ENCODE measurements around the gene CADM4.

DNA sequence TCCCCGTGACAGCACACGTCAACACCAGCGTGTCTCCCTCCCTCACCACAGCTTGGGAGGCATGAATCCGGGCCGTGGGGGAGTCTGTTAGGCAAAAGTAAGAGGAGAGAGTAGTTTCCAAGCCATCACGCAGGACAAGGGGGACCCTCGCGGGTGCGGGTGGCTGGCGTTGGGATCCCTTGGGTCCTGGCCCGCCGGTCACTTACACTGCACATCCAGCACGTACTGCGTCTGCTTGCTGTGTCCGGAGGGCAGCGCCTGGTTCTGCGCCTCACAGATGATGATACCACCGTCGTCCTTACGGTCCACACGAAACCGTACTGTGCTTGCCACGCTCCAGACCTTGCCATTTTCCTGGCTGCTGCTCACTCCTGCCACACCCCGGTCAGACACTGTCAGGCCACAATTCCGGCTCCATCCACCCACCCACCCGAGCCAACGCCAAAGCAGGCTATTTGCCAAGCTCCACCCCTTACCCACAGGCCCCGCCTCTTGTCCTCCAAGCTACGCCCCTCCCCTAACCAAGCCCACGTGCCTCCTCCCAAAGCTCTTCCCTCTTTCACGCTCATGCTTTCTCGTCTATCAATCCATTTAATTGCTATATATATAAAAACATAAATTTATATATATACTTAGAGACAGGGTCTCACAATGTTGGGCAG, 13.6 kb downstream of the CADM4 start:
- no peak for TF ChIP-seq POLR2A (IDR thresholded peaks at IDR 0.05)
- TF ChIP-seq, protein P1, sequence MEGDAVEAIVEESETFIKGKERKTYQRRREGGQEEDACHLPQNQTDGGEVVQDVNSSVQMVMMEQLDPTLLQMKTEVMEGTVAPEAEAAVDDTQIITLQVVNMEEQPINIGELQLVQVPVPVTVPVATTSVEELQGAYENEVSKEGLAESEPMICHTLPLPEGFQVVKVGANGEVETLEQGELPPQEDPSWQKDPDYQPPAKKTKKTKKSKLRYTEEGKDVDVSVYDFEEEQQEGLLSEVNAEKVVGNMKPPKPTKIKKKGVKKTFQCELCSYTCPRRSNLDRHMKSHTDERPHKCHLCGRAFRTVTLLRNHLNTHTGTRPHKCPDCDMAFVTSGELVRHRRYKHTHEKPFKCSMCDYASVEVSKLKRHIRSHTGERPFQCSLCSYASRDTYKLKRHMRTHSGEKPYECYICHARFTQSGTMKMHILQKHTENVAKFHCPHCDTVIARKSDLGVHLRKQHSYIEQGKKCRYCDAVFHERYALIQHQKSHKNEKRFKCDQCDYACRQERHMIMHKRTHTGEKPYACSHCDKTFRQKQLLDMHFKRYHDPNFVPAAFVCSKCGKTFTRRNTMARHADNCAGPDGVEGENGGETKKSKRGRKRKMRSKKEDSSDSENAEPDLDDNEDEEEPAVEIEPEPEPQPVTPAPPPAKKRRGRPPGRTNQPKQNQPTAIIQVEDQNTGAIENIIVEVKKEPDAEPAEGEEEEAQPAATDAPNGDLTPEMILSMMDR (IDR thresholded peaks at IDR 0.05 in 8 of 11, conservative IDR thresholded peaks at IDR 0.05 in 3 of 11) = no peak
- no peak for TF ChIP-seq POLR2AphosphoS5 (IDR thresholded peaks at IDR 0.05)
